HCT116 (cell line): ENCODE measurements around the gene TMEM242.

Experiments used
- EZH2 ChIP-seq: fragments of 200-600 bp; sonication (generic); IDR thresholded peaks from 2 replicates; pipeline ENCODE4 v1.6.1; 2017; ENCODE audit warnings: antibody characterized with exemption, mixed run types
- EZH2phosphoT487 ChIP-seq: fragments of 200-600 bp; IDR thresholded peaks from 2 replicates; pipeline ENCODE4 v1.6.1; 2018; ENCODE audit warnings: antibody characterized with exemption, borderline replicate concordance
- FOSL1 ChIP-seq: IDR thresholded peaks from 2 replicates; pipeline ENCODE4 v1.6.1; 2012; ENCODE audit warnings: low read depth
- POLR2A ChIP-seq: IDR thresholded peaks from 2 replicates; pipeline ENCODE4 v1.7.0; 2011; ENCODE audit warnings: borderline replicate concordance; ENCODE audit not compliant: insufficient read depth, insufficient read length; ENCODE audit errors: extremely low read depth
- POLR2AphosphoS5 ChIP-seq: IDR thresholded peaks from 2 replicates; pipeline ENCODE4 v1.6.1; 2011; ENCODE audit warnings: mild to moderate bottlenecking, low read depth, low read length, moderate library complexity
- TF ChIP-seq, protein P1 (sequence below), 3 experiments: fragments of 200-600 bp in 1 of 3; sonication (generic) in 1 of 3; IDR thresholded peaks in 2 of 3; conservative IDR thresholded peaks in 1 of 3; 2 replicates each; pipeline ENCODE4 v1.5.1; 2012 to 2017; ENCODE audit warnings: low read depth in 2 of 3, low read length in 2 of 3, antibody characterized with exemption in 1 of 3, borderline replicate concordance in 1 of 3, control low read depth in 1 of 3, mild to moderate bottlenecking in 1 of 3, mixed read lengths in 1 of 3, mixed run types in 1 of 3, moderate library complexity in 1 of 3; ENCODE audit not compliant: insufficient read depth in 1 of 3

DNA sequence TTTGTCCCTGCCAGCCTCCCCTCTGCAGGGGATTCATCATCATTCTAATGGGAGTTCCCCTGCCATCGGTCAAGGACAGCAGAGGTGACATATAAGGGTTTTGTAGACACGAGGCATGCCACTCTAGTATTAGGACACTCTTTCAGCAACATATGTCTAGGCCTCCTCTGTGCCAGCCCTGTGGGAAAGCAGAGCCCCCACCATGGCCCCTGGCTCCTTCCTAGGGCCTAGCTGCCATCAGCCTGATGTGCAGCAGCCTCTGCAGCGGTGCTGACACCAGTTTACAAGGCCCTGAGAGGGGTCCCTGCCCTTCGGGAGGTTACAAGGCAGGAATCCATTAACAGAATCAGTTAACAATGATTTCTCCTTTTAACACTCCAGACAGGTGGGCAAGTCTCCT lies 32.5 kb downstream of the TMEM242 start:
- TF ChIP-seq, protein P1, sequence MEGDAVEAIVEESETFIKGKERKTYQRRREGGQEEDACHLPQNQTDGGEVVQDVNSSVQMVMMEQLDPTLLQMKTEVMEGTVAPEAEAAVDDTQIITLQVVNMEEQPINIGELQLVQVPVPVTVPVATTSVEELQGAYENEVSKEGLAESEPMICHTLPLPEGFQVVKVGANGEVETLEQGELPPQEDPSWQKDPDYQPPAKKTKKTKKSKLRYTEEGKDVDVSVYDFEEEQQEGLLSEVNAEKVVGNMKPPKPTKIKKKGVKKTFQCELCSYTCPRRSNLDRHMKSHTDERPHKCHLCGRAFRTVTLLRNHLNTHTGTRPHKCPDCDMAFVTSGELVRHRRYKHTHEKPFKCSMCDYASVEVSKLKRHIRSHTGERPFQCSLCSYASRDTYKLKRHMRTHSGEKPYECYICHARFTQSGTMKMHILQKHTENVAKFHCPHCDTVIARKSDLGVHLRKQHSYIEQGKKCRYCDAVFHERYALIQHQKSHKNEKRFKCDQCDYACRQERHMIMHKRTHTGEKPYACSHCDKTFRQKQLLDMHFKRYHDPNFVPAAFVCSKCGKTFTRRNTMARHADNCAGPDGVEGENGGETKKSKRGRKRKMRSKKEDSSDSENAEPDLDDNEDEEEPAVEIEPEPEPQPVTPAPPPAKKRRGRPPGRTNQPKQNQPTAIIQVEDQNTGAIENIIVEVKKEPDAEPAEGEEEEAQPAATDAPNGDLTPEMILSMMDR (IDR thresholded peaks at IDR 0.05 in 2 of 3, conservative IDR thresholded peaks at IDR 0.05 in 1 of 3; ENCODE audit: borderline replicate concordance in 1 of 3, insufficient read depth in 1 of 3, low read depth in 2 of 3, low read length in 2 of 3) = no peak
- no peak for TF ChIP-seq POLR2AphosphoS5
- TF ChIP-seq POLR2A = no peak
- no peak for TF ChIP-seq EZH2phosphoT487
- no peak for TF ChIP-seq EZH2
- no peak for TF ChIP-seq FOSL1
